Lower leg skin (tissue), 3 donors: ENCODE data around the gene NFIA.

ENCODE experiments used
- POLR2A ChIP-seq, 2 donors: fragments of 450-650 bp; IDR thresholded peaks; one replicate each; pipeline ENCODE4 v1.6.1; 2016 to 2017; ENCODE audit warnings: antibody characterized with exemption in 2 of 2, mild to moderate bottlenecking in 1 of 2, moderate library complexity in 1 of 2
- TF ChIP-seq, protein P1 (sequence below), 3 donors: fragments of 450-650 bp; IDR thresholded peaks; one replicate each; pipeline ENCODE4 v1.5.1; 2016; ENCODE audit warnings: antibody characterized with exemption in 3 of 3, mild to moderate bottlenecking in 3 of 3, moderate library complexity in 2 of 3

DNA sequence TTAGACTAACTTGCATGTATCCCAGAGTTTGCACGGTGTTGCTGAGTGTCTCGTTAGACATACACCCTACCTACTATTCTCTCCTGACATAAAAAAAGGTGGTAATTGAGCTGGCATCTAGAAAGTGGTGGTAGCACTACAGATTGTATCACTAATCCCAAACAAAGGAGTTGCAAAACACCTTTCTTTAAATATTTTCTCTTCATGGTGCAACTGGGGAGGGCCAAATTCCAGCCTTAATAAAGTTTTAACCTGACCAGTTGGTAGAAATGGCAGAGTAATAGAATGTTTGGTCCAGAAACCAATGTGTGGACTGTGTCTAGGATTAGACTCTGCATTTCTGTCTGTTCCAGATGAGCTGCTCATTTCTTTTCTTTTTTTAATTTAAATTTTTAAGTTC lies 40.0 kb downstream of the NFIA start:
- TF ChIP-seq POLR2A (IDR thresholded peaks at IDR 0.05) = no peak
- TF ChIP-seq, protein P1, sequence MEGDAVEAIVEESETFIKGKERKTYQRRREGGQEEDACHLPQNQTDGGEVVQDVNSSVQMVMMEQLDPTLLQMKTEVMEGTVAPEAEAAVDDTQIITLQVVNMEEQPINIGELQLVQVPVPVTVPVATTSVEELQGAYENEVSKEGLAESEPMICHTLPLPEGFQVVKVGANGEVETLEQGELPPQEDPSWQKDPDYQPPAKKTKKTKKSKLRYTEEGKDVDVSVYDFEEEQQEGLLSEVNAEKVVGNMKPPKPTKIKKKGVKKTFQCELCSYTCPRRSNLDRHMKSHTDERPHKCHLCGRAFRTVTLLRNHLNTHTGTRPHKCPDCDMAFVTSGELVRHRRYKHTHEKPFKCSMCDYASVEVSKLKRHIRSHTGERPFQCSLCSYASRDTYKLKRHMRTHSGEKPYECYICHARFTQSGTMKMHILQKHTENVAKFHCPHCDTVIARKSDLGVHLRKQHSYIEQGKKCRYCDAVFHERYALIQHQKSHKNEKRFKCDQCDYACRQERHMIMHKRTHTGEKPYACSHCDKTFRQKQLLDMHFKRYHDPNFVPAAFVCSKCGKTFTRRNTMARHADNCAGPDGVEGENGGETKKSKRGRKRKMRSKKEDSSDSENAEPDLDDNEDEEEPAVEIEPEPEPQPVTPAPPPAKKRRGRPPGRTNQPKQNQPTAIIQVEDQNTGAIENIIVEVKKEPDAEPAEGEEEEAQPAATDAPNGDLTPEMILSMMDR (IDR thresholded peaks at IDR 0.05) = no peak
